CD14-positive monocyte (primary cell): Measurements from ENCODE around the gene PLA2G2A. TPM values are rescaled to one million over a fixed set of nuclear protein-coding genes. Genes with fewer than 3 reads are reported as not detected.

ENCODE experiments used
- DNase-seq, 3 donors: peaks; one replicate each; pipeline ENCODE4 v3.0.0-alpha.2; 2011 to 2022
- H2AFZ ChIP-seq: 2 replicates; pipeline ENCODE4 v1.6.0; 2012; ENCODE audit warnings: mild to moderate bottlenecking, low read depth, low read length, inconsistent platforms; ENCODE audit not compliant: insufficient read depth, poor library complexity, severe bottlenecking
- H3K27ac ChIP-seq, 2 donors: 1 replicate in 1 of 2; 2 replicates in 1 of 2; pipeline ENCODE4 v1.5.1; 2012 to 2013; ENCODE audit warnings: low read length in 2 of 2, control low read depth in 1 of 2, inconsistent platforms in 1 of 2, low read depth in 1 of 2, mild to moderate bottlenecking in 1 of 2
- H3K27me3 ChIP-seq, 2 donors: one replicate each; pipeline versions ENCODE4 v1.6.0 to v1.6.1; 2011 to 2013; ENCODE audit warnings: low read length in 2 of 2; ENCODE audit not compliant: control insufficient read depth in 2 of 2, insufficient read depth in 2 of 2
- H3K36me3 ChIP-seq, 2 donors: replicated peaks in 1 of 2; 1 replicate in 1 of 2; 2 replicates in 1 of 2; pipeline versions ENCODE4 v1.5.1 to v1.6.1; 2012 to 2013; ENCODE audit warnings: low read length in 2 of 2, control low read depth in 1 of 2, inconsistent platforms in 1 of 2, mild to moderate bottlenecking in 1 of 2; ENCODE audit not compliant: insufficient read depth in 2 of 2, control insufficient read depth in 1 of 2
- H3K4me1 ChIP-seq, 2 donors: 1 replicate in 1 of 2; 2 replicates in 1 of 2; pipeline versions ENCODE4 v1.5.1 to v1.6.1; 2012 to 2013; ENCODE audit warnings: low read length in 2 of 2, control low read depth in 1 of 2, inconsistent platforms in 1 of 2, mild to moderate bottlenecking in 1 of 2, moderate library complexity in 1 of 2; ENCODE audit not compliant: insufficient read depth in 2 of 2, control insufficient read depth in 1 of 2
- H3K4me2 ChIP-seq: replicated peaks from 2 replicates; pipeline ENCODE3; 2012; ENCODE audit warnings: low read length, moderate library complexity, mild to moderate bottlenecking; ENCODE audit not compliant: poor library complexity, severe bottlenecking; ENCODE audit errors: extremely low read depth
- H3K4me3 ChIP-seq, 3 experiments: fragments of 200-600 bp in 1 of 3; sonication (generic) in 1 of 3; replicated peaks in 1 of 3; 1 replicate in 2 of 3; 2 replicates in 1 of 3; pipeline ENCODE4 v1.5.1; 2011 to 2013; ENCODE audit warnings: low read length in 3 of 3, mild to moderate bottlenecking in 3 of 3, control low read depth in 2 of 3, low read depth in 2 of 3, inconsistent platforms in 1 of 3, moderate library complexity in 1 of 3
- H3K79me2 ChIP-seq: 2 replicates; pipeline ENCODE4 v1.6.0; 2012; ENCODE audit warnings: mild to moderate bottlenecking, control low read depth, inconsistent platforms, low read length, moderate library complexity; ENCODE audit not compliant: insufficient read depth
- H3K9ac ChIP-seq: 2 replicates; pipeline ENCODE4 v1.6.0; 2017; ENCODE audit warnings: low read length, mild to moderate bottlenecking; ENCODE audit not compliant: insufficient read depth, poor library complexity, severe bottlenecking
- H3K9me3 ChIP-seq, 2 donors: replicated peaks in 1 of 2; 1 replicate in 1 of 2; 2 replicates in 1 of 2; pipeline versions ENCODE4 v1.5.1 to v1.6.1; 2012 to 2013; ENCODE audit warnings: low read length in 2 of 2, control low read depth in 1 of 2; ENCODE audit not compliant: control insufficient read depth in 1 of 2, insufficient read depth in 1 of 2
- H4K20me1 ChIP-seq: 2 replicates; pipeline ENCODE4 v1.6.0; 2012; ENCODE audit warnings: mild to moderate bottlenecking, low read length, control low read depth, moderate library complexity; ENCODE audit not compliant: insufficient read depth
- H3K27ac Mint-ChIP-seq, 7 donors: one replicate each; pipeline ENCODE4 v1.8.0; 2020; ENCODE audit warnings: mild to moderate bottlenecking in 7 of 7, mixed read lengths in 7 of 7, moderate library complexity in 6 of 7, inconsistent platforms in 2 of 7
- H3K27me3 Mint-ChIP-seq, 3 donors: one replicate each; pipeline ENCODE4 v1.8.0; 2021 to 2022; ENCODE audit warnings: low read depth in 3 of 3, mild to moderate bottlenecking in 3 of 3, mixed read lengths in 3 of 3, moderate library complexity in 3 of 3, inconsistent platforms in 1 of 3
- H3K36me3 Mint-ChIP-seq, 2 donors: one replicate each; pipeline ENCODE4 v1.8.0; 2020; ENCODE audit warnings: mixed read lengths in 2 of 2, inconsistent platforms in 1 of 2, mild to moderate bottlenecking in 1 of 2
- H3K4me1 Mint-ChIP-seq: one replicate; pipeline ENCODE4 v1.8.0; 2020; ENCODE audit warnings: mild to moderate bottlenecking, mixed read lengths
- H3K4me3 Mint-ChIP-seq, 2 donors: one replicate each; pipeline ENCODE4 v1.8.0; 2020; ENCODE audit warnings: mild to moderate bottlenecking in 2 of 2, mixed read lengths in 2 of 2, moderate library complexity in 1 of 2
- H3K9me3 Mint-ChIP-seq, 7 donors: one replicate each; pipeline ENCODE4 v1.8.0; 2020 to 2022; ENCODE audit warnings: mixed read lengths in 7 of 7, mild to moderate bottlenecking in 6 of 7, moderate library complexity in 6 of 7, inconsistent platforms in 2 of 7
- WGBS: methylation state at CpG from one replicate; pipeline ENCODE4 v1.1.5; 2013; ENCODE audit warnings: missing lambda C conversion rate; ENCODE audit not compliant: insufficient coverage; 5-methylcytosine and 5-hydroxymethylcytosine counted together
- intact Hi-C, 2 donors: fragments of 100-400 bp; cut with micrococcal nuclease; formaldehyde crosslinking; loops; one replicate each; pipeline versions ENCODE4 v1.15.0 to v1.15.1; 2023
- polyA plus RNA-seq, 3 donors: library from polyadenylated mRNA; depleted of rRNA in 1 of 3; unstranded in 2 of 3; stranded (reverse) in 1 of 3; fragments of 300-500 nt in 2 of 3; fragments of >200 nt in 1 of 3; fragmentation: Illumina TruSeq in 2 of 3; gene quantifications; 1 replicate in 2 of 3; 2 replicates in 1 of 3; pipeline ENCODE4 v1.2.3, GENCODE V29; 2012 to 2021
- TF ChIP-seq, protein P1 (sequence below): fragments of 200-600 bp; IDR thresholded peaks from one replicate; pipeline ENCODE4 v1.8.0; 2022; ENCODE audit warnings: antibody characterized with exemption, mild to moderate bottlenecking

Gene PLA2G2A
- polyA plus RNA-seq, 3 donors = not detected

GRCh38 chr1:19954059-19954458, 25.4 kb downstream of the PLA2G2A start:
- Histone ChIP-seq H3K36me3 (no peaks in the 10 kb centered on the region), H3K27me3 (peaks cover 0 to 2% of the 10 kb centered on the region in 2 donors), H3K4me1 (no peaks in the 10 kb centered on the region), H2AFZ (no peak overlapping the region), H3K9me3 (no peaks in the 10 kb centered on the region), H3K79me2 (no peaks in the 10 kb centered on the region), H3K4me2 (no peak overlapping the region), H3K9ac (no peak overlapping the region), H3K27ac (no peak overlapping the region), H3K4me3 (no peak overlapping the region), H4K20me1 (no peaks in the 10 kb centered on the region)
- no peak for DNase-seq
- H3K4me1 Mint-ChIP-seq = peaks cover 2% of the 10 kb centered on the region
- no CpG with 5 or more reads among the region's 2 CpGs for WGBS
- intact Hi-C loops = no loop called here
- H3K9me3 Mint-ChIP-seq = peaks cover 0 to 6% (median 0%) of the 10 kb centered on the region in 7 donors
- TF ChIP-seq, protein P1, sequence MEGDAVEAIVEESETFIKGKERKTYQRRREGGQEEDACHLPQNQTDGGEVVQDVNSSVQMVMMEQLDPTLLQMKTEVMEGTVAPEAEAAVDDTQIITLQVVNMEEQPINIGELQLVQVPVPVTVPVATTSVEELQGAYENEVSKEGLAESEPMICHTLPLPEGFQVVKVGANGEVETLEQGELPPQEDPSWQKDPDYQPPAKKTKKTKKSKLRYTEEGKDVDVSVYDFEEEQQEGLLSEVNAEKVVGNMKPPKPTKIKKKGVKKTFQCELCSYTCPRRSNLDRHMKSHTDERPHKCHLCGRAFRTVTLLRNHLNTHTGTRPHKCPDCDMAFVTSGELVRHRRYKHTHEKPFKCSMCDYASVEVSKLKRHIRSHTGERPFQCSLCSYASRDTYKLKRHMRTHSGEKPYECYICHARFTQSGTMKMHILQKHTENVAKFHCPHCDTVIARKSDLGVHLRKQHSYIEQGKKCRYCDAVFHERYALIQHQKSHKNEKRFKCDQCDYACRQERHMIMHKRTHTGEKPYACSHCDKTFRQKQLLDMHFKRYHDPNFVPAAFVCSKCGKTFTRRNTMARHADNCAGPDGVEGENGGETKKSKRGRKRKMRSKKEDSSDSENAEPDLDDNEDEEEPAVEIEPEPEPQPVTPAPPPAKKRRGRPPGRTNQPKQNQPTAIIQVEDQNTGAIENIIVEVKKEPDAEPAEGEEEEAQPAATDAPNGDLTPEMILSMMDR = no peak
- H3K4me3 Mint-ChIP-seq = no peak overlapping the region
- H3K36me3 Mint-ChIP-seq = no peaks in the 10 kb centered on the region
- H3K27me3 Mint-ChIP-seq = peaks cover 17% of the 10 kb centered on the region in 3 donors
- no peak overlapping the region for H3K27ac Mint-ChIP-seq

GRCh38 chr1:19949016-19949415, 30.4 kb downstream of the PLA2G2A start:
- Histone ChIP-seq H3K79me2 (no peaks in the 10 kb centered on the region), H3K27ac (no peak overlapping the region), H4K20me1 (no peaks in the 10 kb centered on the region), H3K4me1 (no peaks in the 10 kb centered on the region), H3K4me3 (no peak overlapping the region), H3K36me3 (no peaks in the 10 kb centered on the region), H2AFZ (no peak overlapping the region), H3K27me3 (peaks cover 2 to 7% of the 10 kb centered on the region in 2 donors), H3K9ac (no peak overlapping the region), H3K4me2 (no peak overlapping the region), H3K9me3 (no peaks in the 10 kb centered on the region)
- Mint-ChIP-seq H3K36me3 (no peaks in the 10 kb centered on the region), H3K4me1 (no peaks in the 10 kb centered on the region), H3K27me3 (peaks cover 10 to 27% (median 12%) of the 10 kb centered on the region in 3 donors), H3K9me3 (peaks cover 0 to 5% (median 0%) of the 10 kb centered on the region in 7 donors), H3K27ac (no peak overlapping the region), H3K4me3 (no peak overlapping the region)
- intact Hi-C loops = no loop called here
- TF ChIP-seq, protein P1 = no peak
- DNase-seq = no peak
- WGBS = no CpG with 5 or more reads among the region's 2 CpGs
